Measurements from ENCODE around the gene SEC16A. TPM values are rescaled to one million over a fixed set of nuclear protein-coding genes. Genes with fewer than 3 reads are reported as not detected.

Gene SEC16A
- total RNA-seq, 1 experiment from 2014 or later, result 56.4 TPM

GRCh38 chr9:136486131-136486530 is 3.3 kb upstream of the SEC16A start:
- no peak overlapping the region for H3K4ac ChIP-seq (ENCODE audit: low read depth, low read length)
- H4K8ac ChIP-seq (replicated peaks; ENCODE audit: insufficient read length, low read depth, low read length), result no peak overlapping the region
- H2AK5ac ChIP-seq (ENCODE audit: insufficient read length, low read length), result no peak overlapping the region
- H3K36me3 Mint-ChIP-seq (ENCODE audit: insufficient read depth in 1 of 3, low read depth in 3 of 3), result peaks cover 0 to 2% (median 0%) of the 10 kb centered on the region in 3 experiments; a peak in 1 of 7 replicates
- H3K27ac ChIP-seq (ENCODE audit: insufficient read length, low read depth, low read length), result no peak overlapping the region
- no peaks in the 10 kb centered on the region; the same call in 1 of the 2 replicates for H3K27me3 Mint-ChIP-seq (ENCODE audit: low read depth)
- H2BK120ac ChIP-seq (ENCODE audit: low read depth, low read length, poor library complexity, severe bottlenecking), result no peak overlapping the region
- peaks cover 4% of the 10 kb centered on the region for H3K79me1 ChIP-seq (ENCODE audit: insufficient read depth, low read depth, low read length, poor library complexity, severe bottlenecking)
- no peak overlapping the region for H2BK12ac ChIP-seq (ENCODE audit: insufficient read length, low read depth, low read length)
- H3K9me3 ChIP-seq (ENCODE audit: control insufficient read depth, low read depth, low read length), result no peaks in the 10 kb centered on the region
- H4K20me1 ChIP-seq (ENCODE audit: control insufficient read depth, insufficient read depth, insufficient read length), result no peaks in the 10 kb centered on the region
- H4K91ac ChIP-seq (ENCODE audit: insufficient read length, low read depth, low read length), result no peak overlapping the region
- H3K4me3 Mint-ChIP-seq, result no peak overlapping the region; a peak in 1 of 5 replicates
- DNase-seq, result no peak
- H2BK5ac ChIP-seq (ENCODE audit: insufficient read length, low read length), result no peak overlapping the region
- WGBS (ENCODE audit: extremely low coverage, insufficient read length, low lambda C conversion rate), result no CpG with 5 or more reads among the region's 7 CpGs
- no peak overlapping the region for H3K14ac ChIP-seq (ENCODE audit: insufficient read depth, low read length)
- no peak overlapping the region for H3K23ac ChIP-seq (ENCODE audit: insufficient read length, low read depth, low read length)
- no peak overlapping the region for H2BK15ac ChIP-seq (ENCODE audit: low read depth, low read length)
- H2AFZ ChIP-seq (ENCODE audit: low read length), result no peak overlapping the region
- H3K18ac ChIP-seq (ENCODE audit: insufficient read length, low read depth, low read length), result no peak overlapping the region
- no peak overlapping the region for H2BK20ac ChIP-seq (ENCODE audit: low read depth, low read length, poor library complexity, severe bottlenecking)
- H3K56ac ChIP-seq (ENCODE audit: insufficient read length, low read depth, low read length), result no peak overlapping the region
- H3K9me3 Mint-ChIP-seq, result no peaks in the 10 kb centered on the region; a peak in 1 of 5 replicates
- no peak overlapping the region for H4K5ac ChIP-seq (ENCODE audit: insufficient read length, low read depth, low read length)
- H3K27me3 ChIP-seq (ENCODE audit: insufficient read depth, low read length), result no peaks in the 10 kb centered on the region
- peaks cover 3% of the 10 kb centered on the region; the same call in 1 of the 2 replicates for H3K4me1 ChIP-seq (ENCODE audit: insufficient read depth, low read length)
- no peak overlapping the region for H3K9ac ChIP-seq (ENCODE audit: extremely low read depth, insufficient read length, low read length)
- peak overlapping the region in 2 of 3 experiments; percentile 11 to 22; a peak in 2 of 7 replicates for H3K27ac Mint-ChIP-seq
- no peak for TF ChIP-seq CTCF (conservative IDR thresholded peaks at IDR 0.05)
- peaks cover 11% of the 10 kb centered on the region for H3K23me2 ChIP-seq (ENCODE audit: insufficient read length, low read depth, low read length, poor library complexity, severe bottlenecking)
- H3K79me2 ChIP-seq (ENCODE audit: insufficient read depth, low read length), result peaks cover 12% of the 10 kb centered on the region
- H3T11ph ChIP-seq (ENCODE audit: low read length), result no peak overlapping the region
- H3K4me2 ChIP-seq (ENCODE audit: insufficient read depth, insufficient read length, low read length), result no peak overlapping the region
- H3K4me1 Mint-ChIP-seq, result peaks cover 7 to 12% of the 10 kb centered on the region in 2 experiments
